ENCODE data around the gene ZDHHC22.

DNA sequence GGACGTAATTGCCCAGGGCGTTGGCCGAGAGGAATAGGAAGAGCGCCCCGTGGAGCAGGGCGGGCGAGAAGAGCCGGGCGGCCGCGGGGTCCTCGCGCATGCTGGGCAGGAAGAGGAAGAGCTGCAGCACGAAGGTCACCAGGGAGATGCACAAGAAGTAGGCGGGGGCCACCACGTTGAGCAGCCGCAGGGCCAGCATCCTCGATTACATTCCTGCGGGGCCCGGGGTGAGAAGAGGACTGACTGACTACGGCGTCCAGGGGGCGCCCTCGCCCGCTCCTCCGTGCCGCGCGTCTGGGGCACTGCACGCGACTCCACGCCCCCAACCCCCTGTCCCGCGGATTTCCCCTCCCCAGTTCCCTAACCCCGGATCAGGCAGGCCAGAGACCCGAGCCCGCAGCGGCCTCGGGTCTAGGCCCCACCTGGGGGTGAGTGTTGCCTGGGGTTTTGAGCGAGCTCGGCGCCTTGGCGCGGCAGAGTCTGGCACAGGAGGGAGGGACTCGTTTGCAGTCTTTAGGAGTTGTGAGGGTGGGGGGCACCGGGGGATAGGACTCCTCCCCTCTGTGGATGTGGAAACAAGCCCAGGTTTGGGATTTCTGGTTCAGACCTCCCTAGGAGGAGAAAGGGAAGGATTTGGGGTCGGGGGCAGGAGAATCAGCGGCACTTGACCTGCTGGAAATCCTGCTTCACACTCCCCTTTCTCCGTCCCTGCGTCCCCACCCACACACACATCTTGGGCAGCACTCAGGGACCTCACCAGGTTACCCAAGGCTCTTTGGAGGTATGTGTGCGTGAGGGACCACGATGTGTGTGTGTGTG is 1.8 kb downstream of the ZDHHC22 start:
- TF ChIP-seq, protein P1, sequence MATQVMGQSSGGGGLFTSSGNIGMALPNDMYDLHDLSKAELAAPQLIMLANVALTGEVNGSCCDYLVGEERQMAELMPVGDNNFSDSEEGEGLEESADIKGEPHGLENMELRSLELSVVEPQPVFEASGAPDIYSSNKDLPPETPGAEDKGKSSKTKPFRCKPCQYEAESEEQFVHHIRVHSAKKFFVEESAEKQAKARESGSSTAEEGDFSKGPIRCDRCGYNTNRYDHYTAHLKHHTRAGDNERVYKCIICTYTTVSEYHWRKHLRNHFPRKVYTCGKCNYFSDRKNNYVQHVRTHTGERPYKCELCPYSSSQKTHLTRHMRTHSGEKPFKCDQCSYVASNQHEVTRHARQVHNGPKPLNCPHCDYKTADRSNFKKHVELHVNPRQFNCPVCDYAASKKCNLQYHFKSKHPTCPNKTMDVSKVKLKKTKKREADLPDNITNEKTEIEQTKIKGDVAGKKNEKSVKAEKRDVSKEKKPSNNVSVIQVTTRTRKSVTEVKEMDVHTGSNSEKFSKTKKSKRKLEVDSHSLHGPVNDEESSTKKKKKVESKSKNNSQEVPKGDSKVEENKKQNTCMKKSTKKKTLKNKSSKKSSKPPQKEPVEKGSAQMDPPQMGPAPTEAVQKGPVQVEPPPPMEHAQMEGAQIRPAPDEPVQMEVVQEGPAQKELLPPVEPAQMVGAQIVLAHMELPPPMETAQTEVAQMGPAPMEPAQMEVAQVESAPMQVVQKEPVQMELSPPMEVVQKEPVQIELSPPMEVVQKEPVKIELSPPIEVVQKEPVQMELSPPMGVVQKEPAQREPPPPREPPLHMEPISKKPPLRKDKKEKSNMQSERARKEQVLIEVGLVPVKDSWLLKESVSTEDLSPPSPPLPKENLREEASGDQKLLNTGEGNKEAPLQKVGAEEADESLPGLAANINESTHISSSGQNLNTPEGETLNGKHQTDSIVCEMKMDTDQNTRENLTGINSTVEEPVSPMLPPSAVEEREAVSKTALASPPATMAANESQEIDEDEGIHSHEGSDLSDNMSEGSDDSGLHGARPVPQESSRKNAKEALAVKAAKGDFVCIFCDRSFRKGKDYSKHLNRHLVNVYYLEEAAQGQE (IDR thresholded peaks at IDR 0.05; ENCODE audit: unreplicated experiment) = no peak
- TF ChIP-seq CREB1 (CRISPR knock-in tag; IDR thresholded peaks at IDR 0.05; ENCODE audit: low read depth) = peak; percentile 50; the same call in 1 of the 2 replicates
- TF ChIP-seq, protein P2, sequence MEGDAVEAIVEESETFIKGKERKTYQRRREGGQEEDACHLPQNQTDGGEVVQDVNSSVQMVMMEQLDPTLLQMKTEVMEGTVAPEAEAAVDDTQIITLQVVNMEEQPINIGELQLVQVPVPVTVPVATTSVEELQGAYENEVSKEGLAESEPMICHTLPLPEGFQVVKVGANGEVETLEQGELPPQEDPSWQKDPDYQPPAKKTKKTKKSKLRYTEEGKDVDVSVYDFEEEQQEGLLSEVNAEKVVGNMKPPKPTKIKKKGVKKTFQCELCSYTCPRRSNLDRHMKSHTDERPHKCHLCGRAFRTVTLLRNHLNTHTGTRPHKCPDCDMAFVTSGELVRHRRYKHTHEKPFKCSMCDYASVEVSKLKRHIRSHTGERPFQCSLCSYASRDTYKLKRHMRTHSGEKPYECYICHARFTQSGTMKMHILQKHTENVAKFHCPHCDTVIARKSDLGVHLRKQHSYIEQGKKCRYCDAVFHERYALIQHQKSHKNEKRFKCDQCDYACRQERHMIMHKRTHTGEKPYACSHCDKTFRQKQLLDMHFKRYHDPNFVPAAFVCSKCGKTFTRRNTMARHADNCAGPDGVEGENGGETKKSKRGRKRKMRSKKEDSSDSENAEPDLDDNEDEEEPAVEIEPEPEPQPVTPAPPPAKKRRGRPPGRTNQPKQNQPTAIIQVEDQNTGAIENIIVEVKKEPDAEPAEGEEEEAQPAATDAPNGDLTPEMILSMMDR (conservative IDR thresholded peaks at IDR 0.05; ENCODE audit: low read depth in 2 of 2) = peak; percentile 75 to 84
